ENCODE measurements around the gene CELF5. TPM values are rescaled to one million over a fixed set of nuclear protein-coding genes. Genes with fewer than 3 reads are reported as not detected.

Gene CELF5
- total RNA-seq, 1 donor from 2014 or later, result 0.41 TPM

- intact Hi-C loops (cut with micrococcal nuclease), result no loop called here
Observed at GRCh38 chr19:3238066-3238561, 13.7 kb downstream of the CELF5 start.

DNA sequence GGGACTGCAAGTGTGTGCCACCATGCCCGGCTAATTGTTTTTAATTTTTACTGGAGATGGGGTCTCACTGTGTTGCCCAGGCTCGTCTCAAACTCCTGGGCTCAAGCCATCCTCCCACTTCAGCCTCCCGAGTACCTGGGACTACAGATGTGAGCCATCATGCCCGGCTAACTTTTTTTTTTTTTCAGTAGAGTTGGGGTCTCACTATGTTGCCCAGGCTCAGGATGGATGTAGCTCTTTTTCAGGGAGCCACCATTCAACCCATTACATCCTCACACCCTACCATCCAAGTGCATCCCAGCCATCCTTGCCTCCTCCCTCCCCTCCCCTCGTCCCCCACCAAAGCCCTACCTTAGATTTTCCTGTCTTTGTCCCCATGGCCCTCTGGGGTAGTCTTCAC lies 14.9 kb downstream of the CELF5 start:
- intact Hi-C loops (cut with micrococcal nuclease), result no loop called here

- intact Hi-C loops (cut with micrococcal nuclease), result no loop called here
Observed at GRCh38 chr19:3243819-3244700, 19.6 kb downstream of the CELF5 start.

DNA sequence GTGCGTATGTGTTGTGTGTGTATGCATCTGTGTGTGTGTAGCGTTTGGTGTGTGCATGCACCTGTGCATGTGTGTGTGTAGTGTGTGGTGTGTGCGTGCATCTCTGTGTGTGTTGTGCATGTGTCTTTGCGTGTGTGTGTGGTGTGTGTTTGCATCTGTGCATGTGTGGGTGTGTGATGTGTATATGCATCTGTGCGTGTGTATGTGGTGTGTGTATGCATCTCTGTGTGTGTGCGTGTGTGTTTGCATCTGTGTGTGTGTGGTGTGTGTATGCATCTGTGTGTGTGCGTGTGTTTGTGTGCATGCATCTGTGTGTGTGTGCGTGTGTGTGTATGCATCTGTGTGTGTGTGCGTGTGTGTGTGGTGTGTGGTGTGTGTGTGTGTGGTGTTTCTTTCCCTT lies 20.6 kb downstream of the CELF5 start:
- intact Hi-C loops (cut with micrococcal nuclease), result no loop called here

DNA sequence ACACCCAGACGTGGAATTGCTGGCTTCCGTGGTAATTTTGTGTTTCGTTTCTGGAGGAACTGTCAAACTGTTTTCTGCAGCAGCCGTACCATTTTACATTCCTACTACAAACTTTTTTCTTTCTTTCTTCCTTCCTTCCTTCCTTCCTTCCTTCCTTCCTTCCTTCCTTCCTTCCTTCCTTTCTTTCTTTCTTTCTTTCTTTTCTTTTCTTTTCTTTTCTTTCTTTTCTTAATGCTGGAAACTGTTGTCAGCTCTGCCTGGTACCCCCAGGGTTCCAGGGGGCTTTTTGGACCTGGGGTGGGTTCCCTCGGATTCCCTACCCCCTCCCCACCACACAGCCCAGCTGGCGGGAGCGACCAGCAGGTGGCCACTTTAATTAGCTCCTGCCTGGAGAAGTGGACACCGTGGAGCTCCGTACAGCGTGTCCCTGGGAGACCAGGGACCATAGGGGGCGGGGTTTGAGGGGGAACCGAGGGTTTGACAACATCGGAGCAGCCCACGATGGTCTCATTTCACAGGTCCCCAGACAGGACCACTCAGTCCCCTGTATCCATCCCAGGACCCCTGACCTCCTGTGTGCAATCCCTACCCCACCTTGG lies 24.4 kb downstream of the CELF5 start:
- intact Hi-C loops (cut with micrococcal nuclease), result no loop called here

GRCh38 chr19:3249408-3249807 lies 24.9 kb downstream of the CELF5 start:
- intact Hi-C loops (cut with micrococcal nuclease), result no loop called here

DNA sequence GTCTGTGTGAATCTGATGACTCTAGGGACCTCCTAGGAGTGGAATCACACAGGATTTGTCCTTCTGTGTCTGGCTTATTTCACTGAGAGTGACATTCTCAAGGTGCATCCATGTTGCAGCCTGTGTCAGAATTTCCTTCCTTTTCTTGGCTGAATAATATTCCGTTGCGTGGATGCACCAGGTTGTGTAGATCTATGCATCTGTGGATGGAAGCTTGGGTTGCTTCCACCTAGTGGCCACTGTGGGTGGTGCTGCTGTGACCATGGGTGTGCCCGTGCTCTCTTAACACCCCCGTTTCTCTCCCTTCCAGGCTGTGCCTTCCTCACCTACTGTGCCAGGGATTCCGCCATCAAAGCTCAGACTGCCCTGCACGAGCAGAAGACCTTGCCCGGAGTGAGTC lies 26.2 kb downstream of the CELF5 start:
- intact Hi-C loops (cut with micrococcal nuclease), result no loop called here

GRCh38 chr19:3251229-3251628 lies 26.8 kb downstream of the CELF5 start:
- intact Hi-C loops (cut with micrococcal nuclease), result no loop called here

DNA sequence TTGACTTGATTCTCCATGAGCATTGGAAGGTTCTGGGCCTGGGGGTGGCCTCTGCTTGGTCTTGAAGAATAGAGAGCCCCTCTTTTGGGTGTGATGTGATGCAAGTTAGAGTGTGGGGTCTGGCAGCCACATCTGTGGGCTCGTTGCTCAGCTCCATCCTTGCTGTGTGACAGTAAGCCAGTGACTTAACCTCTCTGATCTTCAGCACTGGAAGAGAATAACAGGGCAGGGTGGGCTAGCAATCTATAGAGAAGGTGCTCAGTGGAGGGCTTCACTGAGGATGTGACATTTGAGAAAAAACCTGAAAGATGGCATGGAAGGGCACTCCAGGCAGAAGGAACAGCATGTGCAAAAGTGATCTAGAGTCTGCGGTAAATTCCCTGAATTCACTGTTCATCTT lies 28.2 kb downstream of the CELF5 start:
- intact Hi-C loops (cut with micrococcal nuclease), result no loop called here

DNA sequence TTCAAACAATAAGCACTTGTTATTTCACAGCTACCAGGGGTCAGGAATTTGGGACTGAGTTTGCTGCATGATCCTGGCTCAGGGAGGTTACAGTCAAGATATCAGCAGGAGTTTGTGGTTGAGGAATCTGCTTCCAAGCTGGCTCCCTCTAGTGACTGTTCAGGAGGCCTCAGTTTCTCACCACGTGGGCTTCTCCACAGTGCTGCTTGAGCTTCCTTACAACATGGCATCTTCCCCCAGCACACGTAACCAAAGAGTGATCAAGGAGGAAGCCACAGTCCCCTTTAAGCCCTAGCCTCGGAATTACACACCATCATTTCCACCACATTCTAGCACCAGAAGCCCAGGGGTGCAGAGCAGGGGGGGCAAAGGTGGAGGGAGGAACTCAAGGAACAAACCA lies 28.8 kb downstream of the CELF5 start:
- intact Hi-C loops (cut with micrococcal nuclease), result no loop called here

- intact Hi-C loops (cut with micrococcal nuclease), result no loop called here
Observed at GRCh38 chr19:3254520-3254919, 30.1 kb downstream of the CELF5 start.

- intact Hi-C loops (cut with micrococcal nuclease), result no loop called here
Observed at GRCh38 chr19:3257071-3257470, 32.6 kb downstream of the CELF5 start.

- intact Hi-C loops (cut with micrococcal nuclease), result no loop called here
Observed at GRCh38 chr19:3262362-3262761, 37.9 kb downstream of the CELF5 start.

- intact Hi-C loops (cut with micrococcal nuclease), result no loop called here
Observed at GRCh38 chr19:3263866-3264265, 39.4 kb downstream of the CELF5 start.

GRCh38 chr19:3265432-3265831 lies 41.0 kb downstream of the CELF5 start:
- intact Hi-C loops (cut with micrococcal nuclease), result no loop called here

- intact Hi-C loops (cut with micrococcal nuclease), result no loop called here
Observed at GRCh38 chr19:3266092-3266693, 41.7 kb downstream of the CELF5 start.

GRCh38 chr19:3266792-3267514 lies 42.5 kb downstream of the CELF5 start:
- intact Hi-C loops (cut with micrococcal nuclease), result no loop called here

DNA sequence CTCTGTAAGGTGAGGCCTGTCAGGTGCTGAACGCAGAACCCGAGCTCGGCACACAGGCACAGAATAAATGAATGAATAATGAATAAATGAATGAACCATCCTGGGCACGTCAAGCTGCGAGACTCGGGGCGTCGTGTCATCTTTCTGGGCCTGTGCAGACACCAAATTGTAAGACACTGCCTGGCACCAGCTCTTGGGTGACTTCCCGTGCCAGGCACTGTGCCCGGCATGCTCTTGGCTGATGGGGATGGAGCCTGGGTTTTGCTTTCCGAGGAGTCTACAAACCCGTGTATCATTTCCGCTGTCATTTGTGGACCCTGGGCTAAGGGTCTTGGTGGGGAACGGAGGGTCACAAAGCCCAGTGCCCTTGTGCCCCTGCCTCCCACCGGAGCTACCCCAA lies 43.9 kb downstream of the CELF5 start:
- intact Hi-C loops (cut with micrococcal nuclease), result no loop called here

GRCh38 chr19:3268763-3269162 lies 44.3 kb downstream of the CELF5 start:
- intact Hi-C loops (cut with micrococcal nuclease), result no loop called here

DNA sequence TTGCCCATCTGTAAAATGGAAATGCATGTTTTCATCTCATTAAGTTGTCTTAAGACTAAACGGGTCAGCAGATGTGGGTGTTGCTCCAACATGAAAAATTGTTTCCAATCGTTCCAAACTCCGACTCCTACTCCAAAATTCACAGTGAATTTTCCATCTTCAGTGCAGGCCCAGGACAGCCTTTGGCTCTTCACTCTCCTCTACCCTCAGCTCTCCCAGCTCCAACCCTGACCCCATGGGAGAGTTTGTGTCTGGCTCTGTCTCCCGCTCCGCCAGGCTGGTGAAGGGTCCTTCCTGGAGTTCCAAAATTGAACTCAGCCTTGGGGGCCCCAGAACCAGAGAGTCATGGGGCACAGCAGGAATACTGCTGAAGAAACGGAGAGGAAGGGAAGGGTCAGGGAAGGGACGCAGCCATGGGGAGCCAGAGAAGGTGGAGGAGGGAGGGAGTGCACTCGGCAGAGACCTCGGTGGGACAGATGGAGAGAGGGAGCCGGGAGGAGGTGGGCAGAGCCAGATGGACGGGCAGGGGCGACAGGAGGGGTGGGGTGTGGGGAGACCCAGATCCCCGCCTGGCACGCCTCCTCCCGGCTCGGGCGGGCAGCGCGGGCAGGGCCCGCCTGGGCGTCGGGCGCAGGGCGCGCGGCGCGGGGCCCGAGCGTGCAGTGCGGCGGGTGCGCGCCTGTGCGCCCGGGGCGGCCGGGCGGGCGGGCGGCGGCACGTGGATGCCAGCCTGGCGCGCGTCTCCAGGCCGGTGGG lies 45.6 kb downstream of the CELF5 start:
- intact Hi-C loops (cut with micrococcal nuclease), result no loop called here

DNA sequence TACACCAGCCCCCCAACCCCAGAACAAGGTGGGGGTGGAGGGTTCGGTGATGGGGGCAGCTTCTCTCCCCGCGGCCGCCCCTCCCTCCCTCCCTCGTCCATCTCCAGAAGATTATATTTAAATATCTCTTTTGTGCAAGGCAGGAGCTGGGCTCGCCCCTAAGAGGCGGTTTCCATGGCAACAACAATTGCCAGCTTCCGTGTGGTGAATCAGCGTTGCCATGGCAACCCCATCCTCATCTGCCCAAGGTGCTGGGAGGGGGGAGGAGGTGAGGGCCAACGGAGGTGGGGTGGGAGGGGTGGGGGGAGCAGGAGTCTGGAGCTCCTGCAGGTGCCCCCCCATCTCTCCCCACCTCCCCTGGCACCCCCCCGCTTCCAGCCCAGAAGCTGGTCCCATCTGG lies 46.4 kb downstream of the CELF5 start:
- intact Hi-C loops (cut with micrococcal nuclease), result no loop called here

Data from T-helper 2 cell treated with Interferon-gamma antibody and Interleukin-4, amounts not matched to agents 100 ng/mL and 5 ng/mL, for 36 hours (primary cell).